Measurements from ENCODE around the gene P4HB.

Gene P4HB

GRCh38 chr17:81859906-81860755 lies at the start of gene P4HB:
P4HB (minus strand) TSS chr17:81860535; CDS start chr17:81860471, 64 bp downstream.
- no peak for DNase-seq

- no peak for DNase-seq
These were observed 48.9 kb upstream of the P4HB start for GRCh38 chr17:81909231-81909630.

- DNase-seq: no peak
These were observed 48.5 kb upstream of the P4HB start for GRCh38 chr17:81908793-81909192.

GRCh38 chr17:81907219-81908145 lies 47.1 kb upstream of the P4HB start:
- no peak for DNase-seq

GRCh38 chr17:81906476-81907218 lies 46.3 kb upstream of the P4HB start:
- no peak for DNase-seq

GRCh38 chr17:81905993-81906392 lies 45.7 kb upstream of the P4HB start:
- DNase-seq: no peak

GRCh38 chr17:81905424-81905875 lies 45.1 kb upstream of the P4HB start:
- DNase-seq: no peak

GRCh38 chr17:81904600-81905423 lies 44.5 kb upstream of the P4HB start:
- DNase-seq: no peak

GRCh38 chr17:81903896-81904599 lies 43.7 kb upstream of the P4HB start:
- no peak for DNase-seq

- no peak for DNase-seq
These were observed 43.1 kb upstream of the P4HB start for GRCh38 chr17:81903415-81903831.

GRCh38 chr17:81902653-81903414 lies 42.5 kb upstream of the P4HB start:
- no peak for DNase-seq

- DNase-seq: no peak
These were observed 41.8 kb upstream of the P4HB start, which contains the start of gene NPB for GRCh38 chr17:81902023-81902652. NPB (plus strand) TSS chr17:81902238; CDS start chr17:81902278, 40 bp downstream.

- DNase-seq: no peak
These were observed 41.1 kb upstream of the P4HB start for GRCh38 chr17:81901167-81902022.

- no peak for DNase-seq
These were observed 40.0 kb upstream of the P4HB start for GRCh38 chr17:81900181-81900820.

GRCh38 chr17:81899514-81900166 lies 39.3 kb upstream of the P4HB start:
- DNase-seq: no peak

- DNase-seq: no peak
These were observed 38.5 kb upstream of the P4HB start for GRCh38 chr17:81898885-81899284.

GRCh38 chr17:81898029-81898866 lies 37.9 kb upstream of the P4HB start:
- no peak for DNase-seq
